Peyer's patch (tissue), 4 donors: ENCODE data around the gene GTF2A2. TPM values are rescaled to one million over a fixed set of nuclear protein-coding genes. Genes with fewer than 3 reads are reported as not detected.

Experiments
- DNase-seq, 3 donors: peaks; one replicate each; pipeline ENCODE4 v3.0.0-alpha.2; 2017 to 2019
- H3K27ac ChIP-seq, 4 donors: fragments of 200-600 bp; sonication (generic); one replicate each; pipeline ENCODE4 v1.5.1; 2016 to 2019
- H3K27me3 ChIP-seq, 2 donors: fragments of 200-600 bp; sonication (generic); one replicate each; pipeline ENCODE4 v1.5.1; 2019
- H3K36me3 ChIP-seq, 3 donors: fragments of 200-600 bp; sonication (generic); one replicate each; pipeline ENCODE4 v1.5.1; 2016 to 2019
- H3K4me1 ChIP-seq, 4 donors: fragments of 200-600 bp; sonication (generic); one replicate each; pipeline ENCODE4 v1.5.1; 2016 to 2019
- H3K4me3 ChIP-seq, 4 donors: fragments of 200-600 bp; sonication (generic); 1 replicate in 3 of 4; 2 replicates in 1 of 4; pipeline ENCODE4 v1.5.1; 2016 to 2019; ENCODE audit warnings: mild to moderate bottlenecking in 1 of 4
- H3K9me3 ChIP-seq, 4 donors: fragments of 200-600 bp; sonication (generic); one replicate each; pipeline ENCODE4 v1.5.1; 2016 to 2019; ENCODE audit warnings: mild to moderate bottlenecking in 1 of 4
- CTCF ChIP-seq, 6 experiments: fragments of 450-650 bp in 4 of 6; fragments of 200-600 bp in 2 of 6; sonication (generic) in 1 of 6; IDR thresholded peaks; one replicate each; pipeline ENCODE4 v1.5.1; 2017 to 2019; ENCODE audit warnings: antibody characterized with exemption in 6 of 6, mild to moderate bottlenecking in 3 of 6, moderate library complexity in 1 of 6
- POLR2A ChIP-seq, 2 donors: fragments of 450-650 bp; IDR thresholded peaks; one replicate each; pipeline ENCODE4 v1.5.1; 2017; ENCODE audit warnings: antibody characterized with exemption in 2 of 2, mild to moderate bottlenecking in 2 of 2, moderate library complexity in 2 of 2
- total RNA-seq, 4 donors: library from RNA; depleted of rRNA; stranded (reverse); fragments of >200 nt; gene quantifications; one replicate each; pipeline ENCODE4 v1.1.0, GENCODE V29; 2016

The GTF2A2 gene
- total RNA-seq, 4 donors from 2014 or later, result 18.8 to 75.1 (median 22.9) TPM

- Histone ChIP-seq H3K36me3 (no peaks in the 10 kb centered on the region), H3K4me1 (no peaks in the 10 kb centered on the region), H3K4me3 (no peak overlapping the region), H3K9me3 (no peaks in the 10 kb centered on the region), H3K27me3 (no peaks in the 10 kb centered on the region), H3K27ac (no peak overlapping the region)
- no peak for DNase-seq
- no peak for TF ChIP-seq POLR2A (IDR thresholded peaks at IDR 0.05)
- TF ChIP-seq CTCF (IDR thresholded peaks at IDR 0.05), result no peak
These were observed 39.0 kb upstream of the GTF2A2 start for GRCh38 chr15:59696332-59696731.

GRCh38 chr15:59694779-59695178, 37.5 kb upstream of the GTF2A2 start:
- H3K36me3 ChIP-seq, result no peaks in the 10 kb centered on the region
- no peaks in the 10 kb centered on the region for H3K9me3 ChIP-seq
- no peak for DNase-seq
- no peak for TF ChIP-seq CTCF (IDR thresholded peaks at IDR 0.05)
- TF ChIP-seq POLR2A (IDR thresholded peaks at IDR 0.05), result no peak
- no peaks in the 10 kb centered on the region for H3K27me3 ChIP-seq
- H3K4me1 ChIP-seq, result no peaks in the 10 kb centered on the region
- no peak overlapping the region for H3K27ac ChIP-seq
- H3K4me3 ChIP-seq, result no peak overlapping the region

GRCh38 chr15:59691194-59691805, 34.0 kb upstream of the GTF2A2 start:
- H3K4me1 ChIP-seq, result peaks cover 0 to 17% (median 3%) of the 10 kb centered on the region in 4 donors
- no peak overlapping the region for H3K4me3 ChIP-seq
- H3K27me3 ChIP-seq, result no peaks in the 10 kb centered on the region
- peaks cover 0 to 2% (median 0%) of the 10 kb centered on the region in 3 donors for H3K36me3 ChIP-seq
- DNase-seq, result peak in 2 of 3 donors; percentile 53 to 76
- no peaks in the 10 kb centered on the region for H3K9me3 ChIP-seq
- peak in 5 of 6 experiments; percentile 55 to 82 (median 71) for TF ChIP-seq CTCF (IDR thresholded peaks at IDR 0.05)
- TF ChIP-seq POLR2A (IDR thresholded peaks at IDR 0.05), result no peak
- H3K27ac ChIP-seq, result no peak overlapping the region

- H3K9me3 ChIP-seq, result no peaks in the 10 kb centered on the region
- peak overlapping the region; percentile 81 to 96 (median 92) for H3K4me3 ChIP-seq
- peaks cover 3 to 22% (median 4%) of the 10 kb centered on the region in 4 donors for H3K4me1 ChIP-seq
- TF ChIP-seq POLR2A (IDR thresholded peaks at IDR 0.05) (no peak), CTCF (IDR thresholded peaks at IDR 0.05) (no peak)
- peaks cover 0 to 5% (median 0%) of the 10 kb centered on the region in 3 donors for H3K36me3 ChIP-seq
- H3K27ac ChIP-seq, result peak overlapping the region; percentile 98 to 100 (median 100)
- DNase-seq, result peak; percentile 90 to 94 (median 90)
- no peaks in the 10 kb centered on the region for H3K27me3 ChIP-seq
These were observed 32.4 kb upstream of the GTF2A2 start for GRCh38 chr15:59689626-59690236.

GRCh38 chr15:59688782-59689625, 31.7 kb upstream of the GTF2A2 start, which contains the start of gene BNIP2:
BNIP2 (minus strand) TSS chr15:59689320; CDS start chr15:59682457, 6,863 bp downstream.
- no peaks in the 10 kb centered on the region for H3K9me3 ChIP-seq
- H3K36me3 ChIP-seq, result peaks cover 0 to 5% (median 0%) of the 10 kb centered on the region in 3 donors
- H3K4me1 ChIP-seq, result peaks cover 3 to 22% (median 4%) of the 10 kb centered on the region in 4 donors
- TF ChIP-seq POLR2A (IDR thresholded peaks at IDR 0.05) (peak; percentile 94 to 96), CTCF (IDR thresholded peaks at IDR 0.05) (no peak)
- H3K4me3 ChIP-seq, result peak within 1 kb of the TSS; percentile 81 to 96 (median 92)
- H3K27me3 ChIP-seq, result no peaks in the 10 kb centered on the region
- peak within 1 kb of the TSS; percentile 98 to 100 (median 100) for H3K27ac ChIP-seq
- peak; percentile 99 to 100 (median 99) for DNase-seq
